Measurements from ENCODE around the gene PDE3A.

- TF ChIP-seq, protein P1, sequence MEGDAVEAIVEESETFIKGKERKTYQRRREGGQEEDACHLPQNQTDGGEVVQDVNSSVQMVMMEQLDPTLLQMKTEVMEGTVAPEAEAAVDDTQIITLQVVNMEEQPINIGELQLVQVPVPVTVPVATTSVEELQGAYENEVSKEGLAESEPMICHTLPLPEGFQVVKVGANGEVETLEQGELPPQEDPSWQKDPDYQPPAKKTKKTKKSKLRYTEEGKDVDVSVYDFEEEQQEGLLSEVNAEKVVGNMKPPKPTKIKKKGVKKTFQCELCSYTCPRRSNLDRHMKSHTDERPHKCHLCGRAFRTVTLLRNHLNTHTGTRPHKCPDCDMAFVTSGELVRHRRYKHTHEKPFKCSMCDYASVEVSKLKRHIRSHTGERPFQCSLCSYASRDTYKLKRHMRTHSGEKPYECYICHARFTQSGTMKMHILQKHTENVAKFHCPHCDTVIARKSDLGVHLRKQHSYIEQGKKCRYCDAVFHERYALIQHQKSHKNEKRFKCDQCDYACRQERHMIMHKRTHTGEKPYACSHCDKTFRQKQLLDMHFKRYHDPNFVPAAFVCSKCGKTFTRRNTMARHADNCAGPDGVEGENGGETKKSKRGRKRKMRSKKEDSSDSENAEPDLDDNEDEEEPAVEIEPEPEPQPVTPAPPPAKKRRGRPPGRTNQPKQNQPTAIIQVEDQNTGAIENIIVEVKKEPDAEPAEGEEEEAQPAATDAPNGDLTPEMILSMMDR (IDR thresholded peaks at IDR 0.05), result no peak
- TF ChIP-seq POLR2AphosphoS5 (IDR thresholded peaks at IDR 0.05), result no peak
- TF ChIP-seq EP300 (IDR thresholded peaks at IDR 0.05; ENCODE audit: low read depth), result no peak
Observed at GRCh38 chr12:20483776-20484175, 115.4 kb downstream of the PDE3A start.

All from transverse colon (tissue), 4 donors.